OCI-LY1 (cell line): ENCODE measurements around the gene ST3GAL4.

Experiments used
- H2AFZ ChIP-seq: fragments of 200-600 bp; sonication (generic), shearing (Covaris generic); 2 replicates; pipeline ENCODE4 v1.6.0; 2014; ENCODE audit warnings: antibody characterized with exemption, mild to moderate bottlenecking, low read length
- H3F3A ChIP-seq: fragments of 200-600 bp; sonication (generic), shearing (Covaris generic); 2 replicates; pipeline ENCODE4 v1.6.0; 2014; ENCODE audit warnings: mild to moderate bottlenecking, antibody characterized with exemption, low read length, moderate library complexity; ENCODE audit not compliant: insufficient read depth
- H3K27ac ChIP-seq: fragments of 200-600 bp; sonication (generic); 2 replicates; pipeline ENCODE4 v1.5.1; 2014; ENCODE audit warnings: low read length, mixed run types, mild to moderate bottlenecking, low read depth; ENCODE audit not compliant: poor library complexity, severe bottlenecking
- H3K27me3 ChIP-seq: fragments of 200-600 bp; sonication (generic); 2 replicates; pipeline ENCODE4 v1.6.0; 2014; ENCODE audit warnings: antibody characterized with exemption, mild to moderate bottlenecking, low read length, moderate library complexity; ENCODE audit not compliant: insufficient read depth
- H3K36me3 ChIP-seq: fragments of 200-600 bp; sonication (generic); 2 replicates; pipeline ENCODE4 v1.6.1; 2014; ENCODE audit warnings: mild to moderate bottlenecking, antibody characterized with exemption, low read length, moderate library complexity, mixed read lengths; ENCODE audit not compliant: insufficient read depth
- H3K4me1 ChIP-seq: fragments of 200-600 bp; sonication (generic); 2 replicates; pipeline ENCODE4 v1.5.1; 2014; ENCODE audit warnings: mild to moderate bottlenecking, low read length, moderate library complexity; ENCODE audit not compliant: insufficient read depth, severe bottlenecking
- H3K4me2 ChIP-seq: fragments of 200-600 bp; sonication (generic), shearing (Covaris generic); 2 replicates; pipeline ENCODE4 v1.6.1; 2014; ENCODE audit warnings: low read length
- H3K4me3 ChIP-seq: fragments of 200-600 bp; sonication (generic); 2 replicates; pipeline ENCODE4 v1.5.1; 2014; ENCODE audit warnings: low read length, low read depth, mild to moderate bottlenecking, mixed read lengths; ENCODE audit not compliant: poor library complexity, severe bottlenecking
- H3K79me2 ChIP-seq: fragments of 200-600 bp; shearing (Covaris generic); 2 replicates; pipeline ENCODE4 v1.6.1; 2016; ENCODE audit warnings: mixed run types, low read length, mixed read lengths; ENCODE audit not compliant: insufficient read depth
- H3K9ac ChIP-seq: fragments of 200-600 bp; sonication (generic), shearing (Covaris generic); 2 replicates; pipeline ENCODE4 v1.6.1; 2014; ENCODE audit warnings: mild to moderate bottlenecking, low read length, mixed read lengths
- H3K9me2 ChIP-seq: fragments of 200-600 bp; sonication (generic), shearing (Covaris generic); 2 replicates; pipeline ENCODE4 v1.6.1; 2014; ENCODE audit warnings: low read depth, mild to moderate bottlenecking, low read length, mixed read lengths
- H3K9me3 ChIP-seq: fragments of 200-600 bp; shearing (Covaris generic); 2 replicates; pipeline ENCODE4 v1.6.1; 2014; ENCODE audit warnings: low read length, mixed read lengths
- H4K20me1 ChIP-seq: fragments of 200-600 bp; sonication (generic), shearing (Covaris generic); 2 replicates; pipeline ENCODE4 v1.6.0; 2016; ENCODE audit warnings: mild to moderate bottlenecking, low read length; ENCODE audit not compliant: insufficient read depth
- CTCF ChIP-seq: fragments of 200-600 bp; sonication (generic), shearing (Covaris generic); IDR thresholded peaks from 2 replicates; pipeline ENCODE4 v1.5.1; 2017; ENCODE audit warnings: mild to moderate bottlenecking, antibody characterized with exemption, low read length, moderate library complexity, mixed read lengths
- EZH2 ChIP-seq: fragments of 200-600 bp; sonication (generic), shearing (Covaris generic); IDR thresholded peaks from 2 replicates; pipeline ENCODE4 v1.8.0; 2017; ENCODE audit warnings: borderline replicate concordance, mixed run types, mild to moderate bottlenecking, antibody characterized with exemption, low read length, moderate library complexity, mixed read lengths

Gene ST3GAL4

GRCh38 chr11:126319374-126319740, 36.1 kb upstream of the ST3GAL4 start:
- no peaks in the 10 kb centered on the region for H3K9me3 ChIP-seq
- H2AFZ ChIP-seq = no peak overlapping the region
- H3K27me3 ChIP-seq = no peaks in the 10 kb centered on the region
- H3K27ac ChIP-seq = no peak overlapping the region
- no peaks in the 10 kb centered on the region for H3F3A ChIP-seq
- H3K4me2 ChIP-seq = no peak overlapping the region
- H3K79me2 ChIP-seq = no peaks in the 10 kb centered on the region
- H3K9me2 ChIP-seq = no peaks in the 10 kb centered on the region
- no peaks in the 10 kb centered on the region for H4K20me1 ChIP-seq
- H3K4me1 ChIP-seq = peaks cover 11% of the 10 kb centered on the region
- TF ChIP-seq EZH2 = no peak
- no peak for TF ChIP-seq CTCF
- peaks cover 27% of the 10 kb centered on the region for H3K36me3 ChIP-seq
- H3K9ac ChIP-seq = no peak overlapping the region
- H3K4me3 ChIP-seq = no peak overlapping the region

- no peaks in the 10 kb centered on the region for H3F3A ChIP-seq
- no peaks in the 10 kb centered on the region for H3K27me3 ChIP-seq
- H3K9me2 ChIP-seq = no peaks in the 10 kb centered on the region
- H3K4me2 ChIP-seq = no peak overlapping the region
- H2AFZ ChIP-seq = no peak overlapping the region
- H3K36me3 ChIP-seq = peaks cover 11% of the 10 kb centered on the region; the same call in 1 of the 2 replicates
- TF ChIP-seq CTCF (no peak), EZH2 (no peak)
- peaks cover 10% of the 10 kb centered on the region for H3K4me1 ChIP-seq
- no peaks in the 10 kb centered on the region for H3K79me2 ChIP-seq
- H4K20me1 ChIP-seq = no peaks in the 10 kb centered on the region
- no peak overlapping the region for H3K9ac ChIP-seq
- no peaks in the 10 kb centered on the region for H3K9me3 ChIP-seq
- H3K27ac ChIP-seq = no peak overlapping the region
- no peak overlapping the region for H3K4me3 ChIP-seq
Observed at GRCh38 chr11:126322996-126323395, 32.5 kb upstream of the ST3GAL4 start.

- no peaks in the 10 kb centered on the region for H3K9me2 ChIP-seq
- H3K9ac ChIP-seq = no peak overlapping the region
- H3K4me1 ChIP-seq = no peaks in the 10 kb centered on the region
- no peaks in the 10 kb centered on the region for H3K79me2 ChIP-seq
- H3K4me3 ChIP-seq = no peak overlapping the region
- no peak overlapping the region for H2AFZ ChIP-seq
- H3F3A ChIP-seq = no peaks in the 10 kb centered on the region
- no peaks in the 10 kb centered on the region for H3K9me3 ChIP-seq
- no peak overlapping the region for H3K4me2 ChIP-seq
- H4K20me1 ChIP-seq = no peaks in the 10 kb centered on the region
- H3K27ac ChIP-seq = no peak overlapping the region
- no peak for TF ChIP-seq EZH2
- no peak for TF ChIP-seq CTCF
- H3K27me3 ChIP-seq = no peaks in the 10 kb centered on the region
- H3K36me3 ChIP-seq = peaks cover 13% of the 10 kb centered on the region; the same call in 1 of the 2 replicates
Observed at GRCh38 chr11:126327281-126328000, 28.0 kb upstream of the ST3GAL4 start.
